ENCODE measurements around the gene OTC.

Gene OTC

GRCh38 chrX:38357747-38358673 lies 5.6 kb downstream of the OTC start:
- no peak for DNase-seq (ENCODE audit: low read depth in 2 of 2)

GRCh38 chrX:38363046-38363445 lies 10.6 kb downstream of the OTC start:
- DNase-seq (ENCODE audit: low read depth in 2 of 2), result no peak

GRCh38 chrX:38365954-38366353 lies 13.6 kb downstream of the OTC start:
- DNase-seq (ENCODE audit: low read depth in 2 of 2), result no peak

- DNase-seq (ENCODE audit: low read depth in 2 of 2), result no peak
Measured at GRCh38 chrX:38368774-38369173, 16.4 kb downstream of the OTC start.

- no peak for DNase-seq (ENCODE audit: low read depth in 2 of 2)
Measured at GRCh38 chrX:38371641-38372040, 19.2 kb downstream of the OTC start.

GRCh38 chrX:38374431-38374830 lies 22.0 kb downstream of the OTC start:
- DNase-seq (ENCODE audit: low read depth in 2 of 2), result no peak

- no peak for DNase-seq (ENCODE audit: low read depth in 2 of 2)
Measured at GRCh38 chrX:38375891-38376290, 23.5 kb downstream of the OTC start.

GRCh38 chrX:38376747-38377146 lies 24.3 kb downstream of the OTC start:
- DNase-seq (ENCODE audit: low read depth in 2 of 2), result no peak

GRCh38 chrX:38379088-38379487 lies 26.7 kb downstream of the OTC start:
- no peak for DNase-seq (ENCODE audit: low read depth in 2 of 2)

- no peak for DNase-seq (ENCODE audit: low read depth in 2 of 2)
Measured at GRCh38 chrX:38382663-38383062, 30.3 kb downstream of the OTC start.

GRCh38 chrX:38400389-38400910 lies 48.0 kb downstream of the OTC start:
- no peak for DNase-seq (ENCODE audit: low read depth in 2 of 2)

GRCh38 chrX:38402118-38402517 lies 49.7 kb downstream of the OTC start:
- DNase-seq (ENCODE audit: low read depth in 2 of 2), result no peak

- no peak for DNase-seq (ENCODE audit: low read depth in 2 of 2)
Measured at GRCh38 chrX:38403834-38404233, 51.4 kb downstream of the OTC start.

- no peak for DNase-seq (ENCODE audit: low read depth in 2 of 2)
Measured at GRCh38 chrX:38407126-38407525, 54.7 kb downstream of the OTC start.

- no peak for DNase-seq (ENCODE audit: low read depth in 2 of 2)
Measured at GRCh38 chrX:38409289-38409688, 56.9 kb downstream of the OTC start.

GRCh38 chrX:38426785-38427184 lies 74.4 kb downstream of the OTC start:
- no peak for DNase-seq (ENCODE audit: low read depth in 2 of 2)

- no peak for DNase-seq (ENCODE audit: low read depth in 2 of 2)
Measured at GRCh38 chrX:38431525-38431924, 79.1 kb downstream of the OTC start.

GRCh38 chrX:38435130-38435529 lies 82.7 kb downstream of the OTC start:
- no peak for DNase-seq (ENCODE audit: low read depth in 2 of 2)

GRCh38 chrX:38437093-38437492 lies 84.7 kb downstream of the OTC start:
- DNase-seq (ENCODE audit: low read depth in 2 of 2), result no peak

- DNase-seq (ENCODE audit: low read depth in 2 of 2), result no peak
Measured at GRCh38 chrX:38438321-38438720, 85.9 kb downstream of the OTC start.

GRCh38 chrX:38452603-38453002 lies 100.2 kb downstream of the OTC start:
- DNase-seq (ENCODE audit: low read depth in 2 of 2), result no peak

- no peak for DNase-seq (ENCODE audit: low read depth in 2 of 2)
Measured at GRCh38 chrX:38458071-38458470, 105.7 kb downstream of the OTC start.

- DNase-seq (ENCODE audit: low read depth in 2 of 2), result no peak
Measured at GRCh38 chrX:38462257-38462656, 109.9 kb downstream of the OTC start.

- DNase-seq (ENCODE audit: low read depth in 2 of 2), result no peak
Measured at GRCh38 chrX:38465686-38466085, 113.3 kb downstream of the OTC start.

Data from stimulated activated CD4-positive, alpha-beta T cell treated with anti-CD3 and anti-CD28 coated beads, Interleukin-1b, Interleukin-23, amount 100 ng/mL, for 4 hours (primary cell).